ENCODE measurements around the gene VPS11.

DNA sequence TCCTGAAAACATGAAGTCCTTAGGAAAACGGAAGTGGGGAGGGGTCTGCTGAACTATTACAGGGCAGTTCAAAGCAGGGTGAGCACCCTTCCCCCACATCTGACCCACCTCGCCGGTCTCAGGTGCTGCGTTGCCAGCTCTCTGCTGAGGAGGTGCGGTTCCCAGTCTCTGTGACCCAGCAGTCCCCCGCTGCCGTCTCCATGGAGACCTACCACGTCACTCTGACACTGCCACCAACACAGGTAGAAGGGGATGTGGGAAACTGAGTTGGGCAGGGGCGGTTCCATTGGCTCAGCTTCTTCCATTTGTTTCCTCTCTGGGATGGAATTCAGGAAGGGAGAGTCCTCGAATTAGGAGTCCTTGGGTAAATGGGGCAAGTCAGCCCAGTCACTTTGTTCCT is 42.8 kb downstream of the VPS11 start:
- TF ChIP-seq POLR2A (IDR thresholded peaks at IDR 0.05; ENCODE audit: low read depth) = no peak
- TF ChIP-seq, protein P1, sequence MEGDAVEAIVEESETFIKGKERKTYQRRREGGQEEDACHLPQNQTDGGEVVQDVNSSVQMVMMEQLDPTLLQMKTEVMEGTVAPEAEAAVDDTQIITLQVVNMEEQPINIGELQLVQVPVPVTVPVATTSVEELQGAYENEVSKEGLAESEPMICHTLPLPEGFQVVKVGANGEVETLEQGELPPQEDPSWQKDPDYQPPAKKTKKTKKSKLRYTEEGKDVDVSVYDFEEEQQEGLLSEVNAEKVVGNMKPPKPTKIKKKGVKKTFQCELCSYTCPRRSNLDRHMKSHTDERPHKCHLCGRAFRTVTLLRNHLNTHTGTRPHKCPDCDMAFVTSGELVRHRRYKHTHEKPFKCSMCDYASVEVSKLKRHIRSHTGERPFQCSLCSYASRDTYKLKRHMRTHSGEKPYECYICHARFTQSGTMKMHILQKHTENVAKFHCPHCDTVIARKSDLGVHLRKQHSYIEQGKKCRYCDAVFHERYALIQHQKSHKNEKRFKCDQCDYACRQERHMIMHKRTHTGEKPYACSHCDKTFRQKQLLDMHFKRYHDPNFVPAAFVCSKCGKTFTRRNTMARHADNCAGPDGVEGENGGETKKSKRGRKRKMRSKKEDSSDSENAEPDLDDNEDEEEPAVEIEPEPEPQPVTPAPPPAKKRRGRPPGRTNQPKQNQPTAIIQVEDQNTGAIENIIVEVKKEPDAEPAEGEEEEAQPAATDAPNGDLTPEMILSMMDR (IDR thresholded peaks at IDR 0.05) = no peak
- no peak for TF ChIP-seq EP300 (IDR thresholded peaks at IDR 0.05)
